Ishikawa (cell line): ENCODE data around the gene SRPK2.

Experiments used
- CEBPB ChIP-seq: IDR thresholded peaks from 2 replicates; pipeline ENCODE4 v1.6.1; 2012
- CREB1 ChIP-seq: IDR thresholded peaks from 2 replicates; pipeline ENCODE4 v1.6.1; 2012; ENCODE audit warnings: low read depth
- EGR1 ChIP-seq: IDR thresholded peaks from 2 replicates; pipeline ENCODE4 v1.6.1; 2012
- EP300 ChIP-seq: IDR thresholded peaks from 2 replicates; pipeline ENCODE4 v1.6.1; 2012; ENCODE audit warnings: borderline replicate concordance
- FOXM1 ChIP-seq: IDR thresholded peaks from 2 replicates; pipeline ENCODE4 v1.6.1; 2012; ENCODE audit warnings: low read depth, borderline replicate concordance
- NFIC ChIP-seq: IDR thresholded peaks from 2 replicates; pipeline ENCODE4 v1.6.1; 2012
- RAD21 ChIP-seq: IDR thresholded peaks from 2 replicates; pipeline ENCODE4 v1.6.1; 2012; ENCODE audit warnings: low read depth
- TAF1 ChIP-seq: IDR thresholded peaks from 2 replicates; pipeline ENCODE4 v1.6.1; 2012; ENCODE audit warnings: low read depth, mild to moderate bottlenecking
- TCF12 ChIP-seq: IDR thresholded peaks from 2 replicates; pipeline ENCODE4 v1.6.1; 2012; ENCODE audit warnings: low read depth
- TEAD4 ChIP-seq: IDR thresholded peaks from 2 replicates; pipeline ENCODE4 v1.6.1; 2012
- YY1 ChIP-seq: IDR thresholded peaks from 2 replicates; pipeline ENCODE4 v1.6.1; 2012; ENCODE audit warnings: low read depth
- ZBTB7A ChIP-seq: IDR thresholded peaks from 2 replicates; pipeline ENCODE4 v1.6.1; 2012; ENCODE audit warnings: low read depth
- TF ChIP-seq, protein P1 (sequence below): IDR thresholded peaks from 2 replicates; pipeline ENCODE4 v1.6.1; 2012
- TF ChIP-seq, protein P2 (sequence below): IDR thresholded peaks from 2 replicates; pipeline ENCODE4 v1.6.1; 2012
- TF ChIP-seq, protein P3 (sequence below): IDR thresholded peaks from 2 replicates; pipeline ENCODE4 v1.6.1; 2012; ENCODE audit warnings: low read depth, mild to moderate bottlenecking

Gene SRPK2

DNA sequence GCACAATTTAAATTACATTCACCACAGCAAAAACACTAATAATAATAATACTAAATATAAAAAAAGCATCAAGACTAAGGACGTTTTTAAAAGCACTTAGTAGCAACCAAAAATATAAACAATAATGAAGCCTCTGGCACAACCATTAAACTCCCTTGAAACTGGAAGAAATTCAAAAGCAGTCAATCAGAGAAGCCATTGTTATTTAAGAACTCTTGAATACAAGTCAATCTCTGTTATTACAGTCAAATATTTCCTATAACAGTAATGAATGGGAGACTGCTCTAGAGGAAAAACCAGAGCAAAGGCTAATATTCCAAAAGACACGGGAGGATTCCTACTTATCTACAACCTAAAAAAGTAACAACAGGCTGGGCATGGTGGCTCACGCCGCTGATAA, 210.5 kb downstream of the SRPK2 start:
- TF ChIP-seq TCF12: no peak
- TF ChIP-seq CEBPB: no peak
- no peak for TF ChIP-seq EP300
- TF ChIP-seq CREB1: no peak
- no peak for TF ChIP-seq NFIC
- TF ChIP-seq, protein P1, sequence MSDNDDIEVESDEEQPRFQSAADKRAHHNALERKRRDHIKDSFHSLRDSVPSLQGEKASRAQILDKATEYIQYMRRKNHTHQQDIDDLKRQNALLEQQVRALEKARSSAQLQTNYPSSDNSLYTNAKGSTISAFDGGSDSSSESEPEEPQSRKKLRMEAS: no peak
- TF ChIP-seq, protein P2, sequence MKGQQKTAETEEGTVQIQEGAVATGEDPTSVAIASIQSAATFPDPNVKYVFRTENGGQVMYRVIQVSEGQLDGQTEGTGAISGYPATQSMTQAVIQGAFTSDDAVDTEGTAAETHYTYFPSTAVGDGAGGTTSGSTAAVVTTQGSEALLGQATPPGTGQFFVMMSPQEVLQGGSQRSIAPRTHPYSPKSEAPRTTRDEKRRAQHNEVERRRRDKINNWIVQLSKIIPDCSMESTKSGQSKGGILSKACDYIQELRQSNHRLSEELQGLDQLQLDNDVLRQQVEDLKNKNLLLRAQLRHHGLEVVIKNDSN: no peak
- no peak for TF ChIP-seq EGR1
- TF ChIP-seq YY1: no peak
- no peak for TF ChIP-seq RAD21
- TF ChIP-seq ZBTB7A: no peak
- no peak for TF ChIP-seq FOXM1

DNA sequence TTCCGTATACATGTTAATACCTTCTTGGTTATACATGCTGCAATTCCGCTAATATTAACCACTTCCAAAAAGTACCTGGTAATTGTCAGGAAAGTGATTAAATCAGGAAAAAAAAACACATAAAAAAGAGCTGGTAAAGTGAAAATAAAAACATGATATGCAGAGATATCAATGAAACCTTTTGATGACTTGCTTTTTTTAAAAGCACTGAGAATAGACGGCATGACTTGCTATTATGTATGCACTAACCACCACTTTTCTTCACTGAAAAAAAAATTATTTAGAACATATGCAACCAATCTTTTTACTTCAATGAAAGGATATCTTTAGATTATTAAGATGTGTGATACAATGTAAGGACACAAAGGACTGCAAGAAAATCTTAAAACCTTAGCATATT, 211.7 kb downstream of the SRPK2 start:
- TF ChIP-seq NFIC: no peak

DNA sequence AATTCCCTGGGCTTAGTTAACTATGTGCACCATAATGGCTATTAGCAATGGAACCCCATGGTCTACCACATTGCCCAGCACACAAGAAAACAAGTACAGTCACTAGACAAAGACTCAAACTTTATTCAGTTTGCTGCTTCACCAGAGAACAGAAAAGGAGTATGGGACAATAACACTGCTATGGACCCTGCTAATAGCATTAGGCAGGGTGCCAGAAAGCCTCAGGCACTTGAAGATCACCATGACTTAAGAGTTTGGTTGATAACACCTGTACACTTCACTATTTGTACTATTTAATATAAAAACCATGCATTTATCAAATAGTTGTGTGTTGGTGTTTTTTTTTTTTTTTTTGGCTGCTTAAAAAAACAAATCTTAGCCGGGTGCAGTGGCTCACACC, 215.1 kb downstream of the SRPK2 start:
- TF ChIP-seq EGR1 (no peak), FOXM1 (no peak), YY1 (no peak), EP300 (no peak), NFIC (no peak), ZBTB7A (no peak), TCF12 (no peak), TEAD4 (no peak), RAD21 (no peak), CEBPB (no peak), TAF1 (no peak), CREB1 (no peak)
- TF ChIP-seq, protein P2: no peak
- TF ChIP-seq, protein P1: no peak
- TF ChIP-seq, protein P3, sequence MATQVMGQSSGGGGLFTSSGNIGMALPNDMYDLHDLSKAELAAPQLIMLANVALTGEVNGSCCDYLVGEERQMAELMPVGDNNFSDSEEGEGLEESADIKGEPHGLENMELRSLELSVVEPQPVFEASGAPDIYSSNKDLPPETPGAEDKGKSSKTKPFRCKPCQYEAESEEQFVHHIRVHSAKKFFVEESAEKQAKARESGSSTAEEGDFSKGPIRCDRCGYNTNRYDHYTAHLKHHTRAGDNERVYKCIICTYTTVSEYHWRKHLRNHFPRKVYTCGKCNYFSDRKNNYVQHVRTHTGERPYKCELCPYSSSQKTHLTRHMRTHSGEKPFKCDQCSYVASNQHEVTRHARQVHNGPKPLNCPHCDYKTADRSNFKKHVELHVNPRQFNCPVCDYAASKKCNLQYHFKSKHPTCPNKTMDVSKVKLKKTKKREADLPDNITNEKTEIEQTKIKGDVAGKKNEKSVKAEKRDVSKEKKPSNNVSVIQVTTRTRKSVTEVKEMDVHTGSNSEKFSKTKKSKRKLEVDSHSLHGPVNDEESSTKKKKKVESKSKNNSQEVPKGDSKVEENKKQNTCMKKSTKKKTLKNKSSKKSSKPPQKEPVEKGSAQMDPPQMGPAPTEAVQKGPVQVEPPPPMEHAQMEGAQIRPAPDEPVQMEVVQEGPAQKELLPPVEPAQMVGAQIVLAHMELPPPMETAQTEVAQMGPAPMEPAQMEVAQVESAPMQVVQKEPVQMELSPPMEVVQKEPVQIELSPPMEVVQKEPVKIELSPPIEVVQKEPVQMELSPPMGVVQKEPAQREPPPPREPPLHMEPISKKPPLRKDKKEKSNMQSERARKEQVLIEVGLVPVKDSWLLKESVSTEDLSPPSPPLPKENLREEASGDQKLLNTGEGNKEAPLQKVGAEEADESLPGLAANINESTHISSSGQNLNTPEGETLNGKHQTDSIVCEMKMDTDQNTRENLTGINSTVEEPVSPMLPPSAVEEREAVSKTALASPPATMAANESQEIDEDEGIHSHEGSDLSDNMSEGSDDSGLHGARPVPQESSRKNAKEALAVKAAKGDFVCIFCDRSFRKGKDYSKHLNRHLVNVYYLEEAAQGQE: no peak

DNA sequence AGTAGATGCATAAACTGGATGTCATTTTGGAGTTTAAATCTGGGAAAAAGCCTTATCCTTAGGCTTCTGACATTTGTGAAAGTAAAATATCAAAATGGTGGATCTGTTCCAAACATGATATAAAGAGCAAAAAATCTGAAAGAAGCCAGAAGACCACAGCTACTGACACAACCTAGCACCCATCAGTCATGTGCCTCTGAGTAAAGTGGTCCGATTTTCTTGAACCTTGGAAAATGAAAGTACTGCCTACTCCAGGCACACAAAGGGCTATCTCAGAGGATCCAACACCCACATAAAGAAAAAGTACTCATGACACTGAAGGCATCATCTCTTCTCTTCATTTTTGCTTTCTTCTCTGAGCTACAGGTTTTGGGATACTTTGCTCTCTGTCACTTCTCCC, 224.0 kb downstream of the SRPK2 start:
- TF ChIP-seq EGR1 (no peak), CREB1 (no peak), EP300 (no peak), TEAD4 (no peak), ZBTB7A (no peak), FOXM1 (no peak), NFIC (no peak), TAF1 (no peak), RAD21 (no peak), TCF12 (no peak), CEBPB (no peak), YY1 (no peak)
- TF ChIP-seq, protein P2: no peak
- TF ChIP-seq, protein P3: no peak
- TF ChIP-seq, protein P1: no peak

DNA sequence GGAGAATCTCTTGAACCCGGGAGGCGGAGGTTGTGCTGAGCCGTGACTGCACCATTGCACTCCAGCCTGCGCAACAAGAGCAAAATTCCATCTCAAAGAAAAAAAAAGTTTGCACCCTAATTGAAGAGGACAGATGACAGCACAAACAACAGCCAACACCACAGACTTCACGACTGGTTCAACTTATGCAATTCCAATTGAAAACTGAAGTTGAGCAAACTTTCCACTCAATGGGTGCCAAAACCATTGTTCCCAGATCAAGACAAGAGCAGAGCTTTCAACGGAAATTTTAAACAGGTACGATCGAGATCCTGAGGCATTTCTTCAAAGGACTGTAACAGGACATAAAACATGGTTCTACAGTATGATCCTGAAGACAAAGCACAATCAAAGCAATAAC, 225.0 kb downstream of the SRPK2 start:
- no peak for TF ChIP-seq TAF1
- TF ChIP-seq CEBPB: no peak
- TF ChIP-seq ZBTB7A: no peak
- no peak for TF ChIP-seq EP300
- TF ChIP-seq CREB1: no peak
- no peak for TF ChIP-seq TEAD4
- TF ChIP-seq, protein P1: no peak
- TF ChIP-seq FOXM1: no peak
- TF ChIP-seq, protein P2: no peak
- no peak for TF ChIP-seq NFIC
- TF ChIP-seq, protein P3: no peak
- TF ChIP-seq YY1: no peak
- TF ChIP-seq TCF12: no peak
- TF ChIP-seq EGR1: no peak
